DND-41 (cell line): ENCODE results near the gene RNF183.

ENCODE experiments used
- ATAC-seq: fragments of 200-7000 bp; cut with Tn5 transposase; 3 replicates; pipeline ENCODE4 v1.9.1; 2021; ENCODE audit warnings: low read depth; ENCODE audit not compliant: insufficient read depth
- DNase-seq: peaks from one replicate; pipeline ENCODE4 v3.0.0-alpha.2; 2020
- H2AFZ ChIP-seq: 2 replicates; pipeline ENCODE4 v1.6.0; 2012; ENCODE audit warnings: low read depth, low read length
- H3K27ac ChIP-seq: 2 replicates; pipeline ENCODE4 v1.5.1; 2012; ENCODE audit warnings: low read length, inconsistent platforms
- H3K27me3 ChIP-seq: fragments of 200-600 bp; sonication (generic); 2 replicates; pipeline ENCODE4 v1.6.0; 2012; ENCODE audit warnings: low read length, mild to moderate bottlenecking, inconsistent platforms; ENCODE audit not compliant: insufficient read depth, poor library complexity
- H3K36me3 ChIP-seq: 2 replicates; pipeline ENCODE4 v1.5.1; 2012; ENCODE audit warnings: low read length, inconsistent platforms; ENCODE audit not compliant: insufficient read depth
- H3K4me1 ChIP-seq: 2 replicates; pipeline ENCODE4 v1.5.1; 2012; ENCODE audit warnings: mild to moderate bottlenecking, low read length; ENCODE audit not compliant: insufficient read depth
- H3K4me2 ChIP-seq: 2 replicates; pipeline ENCODE4 v1.6.0; 2012; ENCODE audit warnings: mild to moderate bottlenecking, moderate library complexity, low read length, inconsistent platforms; ENCODE audit not compliant: insufficient read depth
- H3K4me3 ChIP-seq, 2 experiments: fragments of 200-600 bp in 1 of 2; shearing (Covaris generic) in 1 of 2; 2 replicates each; pipeline ENCODE4 v1.5.1; 2012 to 2016; ENCODE audit warnings: inconsistent platforms in 2 of 2, low read length in 2 of 2, mild to moderate bottlenecking in 2 of 2, low read depth in 1 of 2, moderate library complexity in 1 of 2
- H3K79me2 ChIP-seq: 2 replicates; pipeline ENCODE4 v1.6.0; 2012; ENCODE audit warnings: low read length, inconsistent platforms; ENCODE audit not compliant: insufficient read depth
- H3K9ac ChIP-seq: 2 replicates; pipeline ENCODE4 v1.6.0; 2012; ENCODE audit warnings: low read depth, mild to moderate bottlenecking, inconsistent platforms, low read length, moderate library complexity
- H3K9me3 ChIP-seq: 2 replicates; pipeline ENCODE4 v1.5.1; 2012; ENCODE audit warnings: low read length, moderate library complexity, mild to moderate bottlenecking, inconsistent platforms; ENCODE audit not compliant: insufficient read depth, severe bottlenecking
- H4K20me1 ChIP-seq: 2 replicates; pipeline ENCODE4 v1.6.0; 2012; ENCODE audit warnings: low read length; ENCODE audit not compliant: insufficient read depth
- EZH2 ChIP-seq: IDR thresholded peaks from 3 replicates; pipeline ENCODE4 v1.6.1; 2012; ENCODE audit warnings: borderline replicate concordance, low read depth, mild to moderate bottlenecking, moderate library complexity, low read length, inconsistent platforms; ENCODE audit not compliant: severe bottlenecking
- TF ChIP-seq, protein P1 (sequence below): IDR thresholded peaks from 2 replicates; pipeline ENCODE4 v1.5.1; 2012; ENCODE audit warnings: borderline replicate concordance, low read length, moderate library complexity, mild to moderate bottlenecking; ENCODE audit not compliant: poor library complexity, severe bottlenecking; ENCODE audit errors: extremely low read depth

RNF183 gene

DNA sequence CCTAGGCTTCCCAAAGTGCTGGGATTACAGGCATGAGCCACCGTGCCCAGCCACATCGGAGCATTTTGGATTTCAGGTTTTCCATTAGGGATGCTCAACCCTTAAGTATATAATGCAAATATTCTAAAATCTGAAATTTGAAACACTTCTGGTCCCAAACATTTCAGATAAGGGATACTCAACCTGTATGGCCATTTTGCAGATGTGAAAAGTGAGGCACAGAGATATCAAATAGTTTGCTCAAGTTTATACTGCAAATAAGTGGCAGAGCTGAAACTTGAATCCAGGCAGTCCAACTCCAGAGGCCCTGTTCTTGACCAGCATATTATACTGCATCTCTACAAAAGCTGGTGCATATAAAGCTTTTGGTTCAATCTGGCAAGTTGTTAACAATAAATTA lies 34.5 kb upstream of the RNF183 start:
- H3K4me1 ChIP-seq = peaks cover 21% of the 10 kb centered on the region
- no peak overlapping the region for H2AFZ ChIP-seq
- H3K27me3 ChIP-seq = no peaks in the 10 kb centered on the region
- H3K27ac ChIP-seq = no peak overlapping the region
- H3K79me2 ChIP-seq = no peaks in the 10 kb centered on the region
- ATAC-seq = no peak
- no peaks in the 10 kb centered on the region for H3K9me3 ChIP-seq
- DNase-seq = no peak
- no peak overlapping the region for H3K9ac ChIP-seq
- no peaks in the 10 kb centered on the region for H3K36me3 ChIP-seq
- no peak overlapping the region for H3K4me3 ChIP-seq
- no peak overlapping the region for H3K4me2 ChIP-seq
- TF ChIP-seq, protein P1, sequence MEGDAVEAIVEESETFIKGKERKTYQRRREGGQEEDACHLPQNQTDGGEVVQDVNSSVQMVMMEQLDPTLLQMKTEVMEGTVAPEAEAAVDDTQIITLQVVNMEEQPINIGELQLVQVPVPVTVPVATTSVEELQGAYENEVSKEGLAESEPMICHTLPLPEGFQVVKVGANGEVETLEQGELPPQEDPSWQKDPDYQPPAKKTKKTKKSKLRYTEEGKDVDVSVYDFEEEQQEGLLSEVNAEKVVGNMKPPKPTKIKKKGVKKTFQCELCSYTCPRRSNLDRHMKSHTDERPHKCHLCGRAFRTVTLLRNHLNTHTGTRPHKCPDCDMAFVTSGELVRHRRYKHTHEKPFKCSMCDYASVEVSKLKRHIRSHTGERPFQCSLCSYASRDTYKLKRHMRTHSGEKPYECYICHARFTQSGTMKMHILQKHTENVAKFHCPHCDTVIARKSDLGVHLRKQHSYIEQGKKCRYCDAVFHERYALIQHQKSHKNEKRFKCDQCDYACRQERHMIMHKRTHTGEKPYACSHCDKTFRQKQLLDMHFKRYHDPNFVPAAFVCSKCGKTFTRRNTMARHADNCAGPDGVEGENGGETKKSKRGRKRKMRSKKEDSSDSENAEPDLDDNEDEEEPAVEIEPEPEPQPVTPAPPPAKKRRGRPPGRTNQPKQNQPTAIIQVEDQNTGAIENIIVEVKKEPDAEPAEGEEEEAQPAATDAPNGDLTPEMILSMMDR = no peak
- TF ChIP-seq EZH2 = no peak
- H4K20me1 ChIP-seq = no peaks in the 10 kb centered on the region

- Histone ChIP-seq H3K9ac (no peak overlapping the region), H3K27me3 (no peaks in the 10 kb centered on the region)
Measured at GRCh38 chr9:113331780-113332179, 28.6 kb upstream of the RNF183 start.

DNA sequence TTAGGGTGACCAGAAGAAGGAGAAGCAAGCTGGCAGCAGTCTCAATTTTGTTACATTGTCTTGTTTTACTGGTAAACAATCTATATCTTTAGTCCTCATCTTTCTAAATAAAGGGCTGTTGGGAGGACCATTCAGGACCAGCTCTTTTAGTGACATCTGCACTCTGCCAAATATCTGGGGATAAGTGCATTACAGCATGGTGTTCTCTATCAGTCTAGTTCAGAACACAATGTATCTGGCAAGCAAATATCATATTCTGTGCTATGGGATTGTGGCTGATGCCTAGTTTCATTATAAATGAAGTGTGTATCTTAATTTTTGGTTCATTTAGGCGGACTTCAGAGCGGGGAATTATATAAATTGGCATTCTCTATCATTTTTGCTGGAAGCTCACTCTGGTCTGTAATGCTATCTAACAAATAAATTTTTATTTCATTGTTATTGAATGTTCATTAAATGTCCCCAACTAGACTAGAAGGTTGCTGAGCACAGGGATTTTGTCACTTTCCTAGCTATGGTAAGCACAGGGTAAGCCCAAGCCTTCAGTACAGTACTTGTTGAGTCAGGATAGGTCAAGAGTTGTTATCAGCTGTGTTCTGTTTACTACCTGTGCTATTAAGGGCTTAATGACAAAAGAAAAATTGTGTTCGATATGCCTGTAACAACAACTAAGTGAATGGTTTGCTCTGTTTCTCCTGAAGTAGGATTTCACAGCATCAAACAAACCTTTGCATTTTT lies 25.0 kb upstream of the RNF183 start:
- ATAC-seq = no peak
- Histone ChIP-seq H3K27ac (no peak overlapping the region), H3K36me3 (no peaks in the 10 kb centered on the region), H3K9ac (no peak overlapping the region), H3K4me3 (no peak overlapping the region), H4K20me1 (no peaks in the 10 kb centered on the region), H3K4me2 (no peak overlapping the region), H2AFZ (no peak overlapping the region), H3K79me2 (no peaks in the 10 kb centered on the region), H3K4me1 (no peaks in the 10 kb centered on the region), H3K27me3 (no peaks in the 10 kb centered on the region), H3K9me3 (no peaks in the 10 kb centered on the region)
- no peak for DNase-seq
- TF ChIP-seq EZH2 = no peak
- TF ChIP-seq, protein P1 = no peak

More at GRCh38 chr9:113331780-113332179, 28.6 kb upstream of the RNF183 start:
- no peaks in the 10 kb centered on the region for H3K79me2 ChIP-seq
- H3K4me3 ChIP-seq = no peak overlapping the region
- no peaks in the 10 kb centered on the region for H4K20me1 ChIP-seq
- no peak overlapping the region for H2AFZ ChIP-seq
- H3K4me1 ChIP-seq = no peaks in the 10 kb centered on the region
- H3K27ac ChIP-seq = no peak overlapping the region
- no peak for DNase-seq
- TF ChIP-seq EZH2 = no peak
- TF ChIP-seq, protein P1 = no peak
- no peaks in the 10 kb centered on the region for H3K9me3 ChIP-seq
- no peaks in the 10 kb centered on the region for H3K36me3 ChIP-seq
- no peak overlapping the region for H3K4me2 ChIP-seq
- no peak for ATAC-seq
